ENCODE results near the gene PPP1R1B. TPM values are rescaled to one million over a fixed set of nuclear protein-coding genes. Genes with fewer than 3 reads are reported as not detected.

The PPP1R1B gene
- total RNA-seq, 1 donor from 2014 or later, result not detected

DNA sequence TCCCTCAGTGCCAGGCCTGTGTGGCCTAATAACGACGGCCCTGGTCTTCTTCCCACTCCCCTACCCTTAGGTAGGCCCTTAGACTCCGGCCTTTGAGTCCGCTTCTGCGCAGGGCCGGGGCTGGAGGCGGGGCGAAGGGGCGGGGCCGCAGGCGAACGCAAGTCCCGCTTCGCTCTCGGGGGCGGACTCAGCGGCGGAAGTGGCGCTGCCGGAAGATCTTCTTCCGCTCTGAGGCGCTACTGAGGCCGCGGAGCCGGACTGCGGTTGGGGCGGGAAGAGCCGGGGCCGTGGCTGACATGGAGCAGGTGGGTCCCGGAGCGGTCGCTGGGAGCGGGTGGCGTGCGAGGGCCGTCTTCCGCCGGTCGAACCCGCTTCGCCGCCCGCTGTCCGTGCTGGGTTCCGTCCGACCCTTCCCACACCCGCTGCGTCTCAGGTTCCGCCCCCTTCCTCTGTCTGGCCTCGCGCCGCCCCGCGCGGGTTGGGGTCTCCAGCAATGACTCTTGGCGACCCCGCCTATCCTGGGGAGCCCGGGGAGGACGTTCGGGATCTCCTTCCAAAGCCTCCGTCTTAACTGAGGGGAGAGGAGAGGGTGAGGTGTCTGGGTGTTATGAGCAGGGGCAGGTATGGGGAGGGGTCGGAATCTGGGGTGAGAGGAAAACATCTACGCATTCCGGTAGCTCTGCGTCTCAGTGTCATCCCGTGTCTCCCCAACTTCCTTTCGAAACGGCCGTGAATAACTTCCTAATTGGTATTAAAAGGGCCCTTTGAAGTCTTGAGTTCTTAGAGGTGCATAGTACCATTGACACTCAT is 10.4 kb downstream of the PPP1R1B start, which contains the start of gene STARD3:
STARD3 (plus strand) TSS at position 218 of the 810 bp plus-strand sequence. CDS start 16,388 bp downstream, outside the sequence.
- peak; percentile 33 for TF ChIP-seq CTCF (IDR thresholded peaks at IDR 0.05; ENCODE audit: insufficient read depth, low read length, severe bottlenecking)
- FAIRE-seq (no peak), DNase-seq (ENCODE audit: low read depth) (peak; percentile 75)
- no peaks in the 10 kb centered on the region for H3K36me3 ChIP-seq (ENCODE audit: control insufficient read depth, insufficient read depth, low read length)
- H3K4me3 ChIP-seq (ENCODE audit: low read depth, low read length), result peak within 1 kb of the TSS; percentile 83
- no peaks in the 10 kb centered on the region for H3K27me3 ChIP-seq (ENCODE audit: control insufficient read depth, insufficient read depth, low read length)

- FAIRE-seq, result peak; percentile 18
- no peak for TF ChIP-seq CTCF (IDR thresholded peaks at IDR 0.05; ENCODE audit: insufficient read depth, low read length, severe bottlenecking)
- Histone ChIP-seq H3K27me3 (ENCODE audit: control insufficient read depth, insufficient read depth, low read length) (no peaks in the 10 kb centered on the region), H3K36me3 (ENCODE audit: control insufficient read depth, insufficient read depth, low read length) (no peaks in the 10 kb centered on the region), H3K4me3 (ENCODE audit: low read depth, low read length) (no peak overlapping the region)
- DNase-seq (ENCODE audit: low read depth), result no peak
Measured at GRCh38 chr17:39638317-39638716, 11.6 kb downstream of the PPP1R1B start.

DNA sequence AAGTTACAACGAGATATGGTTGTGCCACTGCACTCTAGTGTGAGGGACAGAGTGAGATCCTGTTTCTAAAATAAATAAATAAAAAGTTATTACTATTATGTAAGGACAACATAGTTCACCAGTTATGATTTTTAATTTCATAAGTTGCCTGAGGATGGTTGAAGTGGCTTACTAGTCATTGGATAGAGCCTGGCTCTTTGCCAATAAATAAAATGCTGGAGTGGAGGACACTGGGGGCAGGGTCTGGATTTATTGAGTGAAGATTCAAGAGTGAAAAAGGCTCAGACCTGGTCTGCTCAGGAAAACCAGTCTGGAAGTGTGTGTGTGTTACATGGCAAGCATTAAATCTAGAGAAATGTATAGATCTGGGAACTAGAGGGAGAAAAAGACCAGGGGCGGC is 12.3 kb downstream of the PPP1R1B start:
- H3K27me3 ChIP-seq (ENCODE audit: control insufficient read depth, insufficient read depth, low read length), result no peaks in the 10 kb centered on the region

DNA sequence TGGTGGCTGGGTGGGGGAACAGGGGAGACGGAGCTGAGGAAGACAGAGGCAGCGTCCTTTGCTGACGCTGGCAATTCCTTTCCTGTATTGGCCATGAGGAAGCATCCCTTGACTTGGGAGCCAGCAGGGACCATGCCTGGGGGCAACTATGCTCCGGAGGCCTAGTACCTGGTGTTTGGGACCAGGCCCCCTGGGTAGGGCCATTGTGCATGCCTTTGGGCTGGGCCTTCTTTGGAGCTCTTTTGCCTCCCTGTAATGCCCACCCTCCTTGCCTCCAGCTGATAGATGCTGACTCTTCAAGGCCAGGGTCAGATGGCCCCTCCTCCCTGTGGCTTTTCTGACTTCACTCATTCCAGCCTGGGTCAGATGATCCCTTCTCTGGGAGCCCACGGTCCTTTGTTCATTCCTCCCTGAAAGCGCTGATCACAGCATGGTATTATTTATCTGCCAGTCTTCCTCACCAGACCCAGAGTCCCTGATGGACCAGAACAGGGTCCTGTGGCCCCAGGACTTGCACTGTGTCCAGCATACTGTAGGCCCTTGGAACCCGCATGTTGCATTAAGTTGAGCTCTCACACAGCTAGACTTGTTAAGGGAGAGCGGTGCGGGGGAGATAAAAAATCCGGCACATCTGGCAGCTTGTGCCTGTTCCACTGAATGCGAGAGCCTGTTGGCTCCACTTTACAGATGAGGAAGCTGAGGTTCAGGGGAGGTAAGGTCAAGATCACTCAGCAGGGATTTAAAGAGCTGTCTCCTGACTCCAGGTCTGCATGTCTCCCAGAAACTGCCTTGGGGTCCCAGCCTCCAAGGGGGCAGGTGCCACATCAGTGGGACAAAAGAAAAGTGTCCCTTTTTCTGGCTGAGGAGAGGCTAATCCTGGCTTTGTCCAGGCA is 13.1 kb downstream of the PPP1R1B start:
- DNase-seq (ENCODE audit: low read depth), result no peak
- no peak overlapping the region for H3K4me3 ChIP-seq (ENCODE audit: low read depth, low read length)
- FAIRE-seq, result no peak
- no peaks in the 10 kb centered on the region for H3K36me3 ChIP-seq (ENCODE audit: control insufficient read depth, insufficient read depth, low read length)
- no peak for TF ChIP-seq CTCF (IDR thresholded peaks at IDR 0.05; ENCODE audit: insufficient read depth, low read length, severe bottlenecking)
- H3K27me3 ChIP-seq (ENCODE audit: control insufficient read depth, insufficient read depth, low read length), result no peaks in the 10 kb centered on the region

More for the DNA sequence above, 12.3 kb downstream of the PPP1R1B start:
- Histone ChIP-seq H3K36me3 (ENCODE audit: control insufficient read depth, insufficient read depth, low read length) (no peaks in the 10 kb centered on the region), H3K4me3 (ENCODE audit: low read depth, low read length) (no peak overlapping the region)
- TF ChIP-seq CTCF (IDR thresholded peaks at IDR 0.05; ENCODE audit: insufficient read depth, low read length, severe bottlenecking), result no peak
- FAIRE-seq (no peak), DNase-seq (ENCODE audit: low read depth) (no peak)

GRCh38 chr17:39640591-39641031 is 13.9 kb downstream of the PPP1R1B start:
- no peak overlapping the region for H3K4me3 ChIP-seq (ENCODE audit: low read depth, low read length)
- DNase-seq (ENCODE audit: low read depth) (no peak), FAIRE-seq (peak; percentile 55)
- H3K27me3 ChIP-seq (ENCODE audit: control insufficient read depth, insufficient read depth, low read length), result no peaks in the 10 kb centered on the region
- no peak for TF ChIP-seq CTCF (IDR thresholded peaks at IDR 0.05; ENCODE audit: insufficient read depth, low read length, severe bottlenecking)
- no peaks in the 10 kb centered on the region for H3K36me3 ChIP-seq (ENCODE audit: control insufficient read depth, insufficient read depth, low read length)
